H1 (cell line): ENCODE results near the gene NAV2. TPM values are rescaled to one million over a fixed set of nuclear protein-coding genes. Genes with fewer than 3 reads are reported as not detected.

ENCODE experiments used
- SAP30 ChIP-seq: fragments of 300-600 bp; sonication (generic); IDR thresholded peaks from 2 replicates; pipeline ENCODE4 v1.7.1; 2012; ENCODE audit warnings: low read length, moderate library complexity, mild to moderate bottlenecking, inconsistent platforms; ENCODE audit not compliant: insufficient read depth, insufficient replicate concordance
- polyA plus RNA-seq, 7 experiments: library from polyadenylated mRNA; depleted of rRNA in 3 of 7; stranded (reverse) in 5 of 7; unstranded in 2 of 7; fragments of >200 nt in 5 of 7; fragments of 200-250 nt in 2 of 7; gene quantifications; 1 replicate in 5 of 7; 2 replicates in 1 of 7; 4 replicates in 1 of 7; pipeline versions ENCODE4 v1.2.1 to v1.2.3, GENCODE V29; 2011 to 2013; ENCODE audit warnings: missing spikeins in 2 of 7, mixed read lengths in 2 of 7
- total RNA-seq: library from RNA; stranded (reverse); fragmentation: NEBNext Ultra II Directional; extraction: Animal tissue kit (Norgen Biotek cat#: 25700); gene quantifications from 2 replicates; pipeline ENCODE4 v1.2.1, GENCODE V29; 2021

NAV2 gene
- total and polyA plus RNA-seq, 2 of the 8 experiments (the other 6 are each of a cell fraction or from before 2014, with no cell fraction given), result 35.6 to 73.6 TPM

DNA sequence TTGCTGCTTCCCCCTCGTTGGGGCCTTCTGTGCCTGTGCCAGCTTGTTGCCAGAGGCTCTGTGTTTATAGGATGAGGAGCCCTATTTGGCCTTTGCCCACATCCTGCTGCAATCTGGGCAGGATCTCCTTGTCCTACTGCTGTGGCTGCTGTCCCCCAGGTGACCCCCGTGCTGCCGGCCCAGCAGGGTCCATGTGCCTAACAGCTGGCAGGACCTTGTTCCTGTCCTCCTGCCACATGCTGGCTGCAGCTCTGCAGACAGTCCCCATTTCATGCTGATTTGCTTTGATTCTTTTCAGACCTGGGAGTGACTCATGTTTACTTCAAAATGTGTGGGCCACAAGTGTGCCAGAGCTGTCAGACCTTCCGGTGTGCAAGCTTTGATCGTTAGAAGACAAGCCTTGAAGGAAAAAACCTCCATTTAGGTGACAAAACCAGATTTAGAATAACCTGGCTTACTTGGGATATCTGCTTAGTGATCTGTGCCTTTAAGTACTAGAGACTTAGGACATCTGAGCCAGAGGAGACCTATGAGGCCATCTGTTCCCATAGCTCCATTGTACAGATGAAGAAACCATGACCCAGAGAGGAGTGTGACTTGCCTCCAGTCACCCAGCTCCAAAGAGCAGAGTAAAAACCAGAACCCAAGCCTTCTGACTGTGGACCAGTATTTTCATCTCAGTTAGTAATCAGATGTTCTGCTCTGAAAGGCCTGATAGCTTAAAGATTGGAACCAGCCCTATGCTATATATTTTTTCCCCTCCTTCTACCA, 11.1 kb downstream of the NAV2 start (continued):
- TF ChIP-seq SAP30, result no peak
- TF ChIP-seq, all 59 proteins: peak for 0
